Measurements from ENCODE around the gene COPE. TPM values are rescaled to one million over a fixed set of nuclear protein-coding genes. Genes with fewer than 3 reads are reported as not detected.
A peak's percentile ranks its signal among the peaks of the same experiment; 100 is the strongest.

Gene COPE
- total and polyA plus RNA-seq, 7 donors = 130 to 346 (median 198) TPM

- WGBS, 2 donors = 47 to 64% methylated on average over 77 of the region's 77 CpGs
- Histone ChIP-seq H3K9me3 (no peaks in the 10 kb centered on the region), H3K36me3 (peaks cover 17 to 48% (median 40%) of the 10 kb centered on the region in 4 donors), H3K27ac (no peak overlapping the region), H3K4me3 (no peak overlapping the region), H3K27me3 (peaks cover 14 to 31% (median 16%) of the 10 kb centered on the region in 3 donors), H3K4me1 (peaks cover 0 to 24% (median 19%) of the 10 kb centered on the region in 4 donors)
- TF ChIP-seq EP300 (IDR thresholded peaks at IDR 0.05) (no peak), CTCF (IDR thresholded peaks at IDR 0.05) (no peak), POLR2A (IDR thresholded peaks at IDR 0.05) (no peak), POLR2AphosphoS5 (IDR thresholded peaks at IDR 0.05) (no peak)
- intact Hi-C loops (cut with DNase I) = no loop called here
- no peak for DNase-seq
Measured at GRCh38 chr19:18868380-18869022, 50.7 kb downstream of the COPE start.

- WGBS, 2 donors = 95 to 96% methylated on average over 23 of the region's 23 CpGs
- no peak overlapping the region for H3K27ac ChIP-seq
- intact Hi-C loops (cut with DNase I) = no loop called here
- peaks cover 22 to 55% (median 48%) of the 10 kb centered on the region in 4 donors for H3K36me3 ChIP-seq
- peaks cover 0 to 24% (median 19%) of the 10 kb centered on the region in 4 donors for H3K4me1 ChIP-seq
- no peak overlapping the region for H3K4me3 ChIP-seq
- TF ChIP-seq EP300 (IDR thresholded peaks at IDR 0.05) (no peak), POLR2AphosphoS5 (IDR thresholded peaks at IDR 0.05) (no peak), POLR2A (IDR thresholded peaks at IDR 0.05) (no peak), CTCF (IDR thresholded peaks at IDR 0.05) (no peak)
- H3K27me3 ChIP-seq = peaks cover 14 to 31% (median 16%) of the 10 kb centered on the region in 3 donors
- H3K9me3 ChIP-seq = no peaks in the 10 kb centered on the region
- DNase-seq = no peak
Measured at GRCh38 chr19:18867751-18868150, 51.4 kb downstream of the COPE start.

- no peak overlapping the region for H3K27ac ChIP-seq
- peaks cover 0 to 24% (median 19%) of the 10 kb centered on the region in 4 donors for H3K4me1 ChIP-seq
- intact Hi-C loops (cut with DNase I) = no loop called here
- H3K9me3 ChIP-seq = no peaks in the 10 kb centered on the region
- TF ChIP-seq POLR2AphosphoS5 (IDR thresholded peaks at IDR 0.05) (no peak), CTCF (IDR thresholded peaks at IDR 0.05) (no peak), EP300 (IDR thresholded peaks at IDR 0.05) (no peak), POLR2A (IDR thresholded peaks at IDR 0.05) (no peak)
- H3K27me3 ChIP-seq = peaks cover 14 to 31% (median 16%) of the 10 kb centered on the region in 3 donors
- peaks cover 28 to 61% (median 53%) of the 10 kb centered on the region in 4 donors for H3K36me3 ChIP-seq
- no peak overlapping the region for H3K4me3 ChIP-seq
- 95% methylated on average over 23 of the region's 23 CpGs for WGBS, 2 donors
- DNase-seq = no peak
Measured at GRCh38 chr19:18867199-18867598, 52.0 kb downstream of the COPE start.

- intact Hi-C loops (cut with DNase I) = no loop called here
- peaks cover 32 to 65% (median 58%) of the 10 kb centered on the region in 4 donors for H3K36me3 ChIP-seq
- H3K4me1 ChIP-seq = peaks cover 0 to 24% (median 19%) of the 10 kb centered on the region in 4 donors
- H3K9me3 ChIP-seq = no peaks in the 10 kb centered on the region
- H3K27me3 ChIP-seq = peaks cover 14 to 29% (median 16%) of the 10 kb centered on the region in 3 donors
- 69 to 76% methylated on average over 17 of the region's 17 CpGs for WGBS, 2 donors
- TF ChIP-seq EP300 (IDR thresholded peaks at IDR 0.05) (no peak), POLR2A (IDR thresholded peaks at IDR 0.05) (no peak), CTCF (IDR thresholded peaks at IDR 0.05) (peak in 1 of 4 experiments; percentile 19)
- no peak overlapping the region for H3K4me3 ChIP-seq
- no peak for DNase-seq
- no peak overlapping the region for H3K27ac ChIP-seq
Measured at GRCh38 chr19:18866800-18867123, 52.4 kb downstream of the COPE start.
